ENCODE data around the gene PADI4.
"Not testable (repeated sequence)": the region's sequence is repeated elsewhere in the genome, so short reads cannot be mapped to it uniquely, and the experiment has no call there.

PADI4 gene

GRCh38 chr1:17313530-17314309, 5.7 kb downstream of the PADI4 start:
- no peak for DNase-seq

- DNase-seq: no peak
Measured at GRCh38 chr1:17314491-17314971, 6.5 kb downstream of the PADI4 start.

- no peak for DNase-seq
Measured at GRCh38 chr1:17315542-17316130, 7.6 kb downstream of the PADI4 start.

- DNase-seq: no peak
Measured at GRCh38 chr1:17316704-17317103, 8.7 kb downstream of the PADI4 start.

GRCh38 chr1:17318262-17318661, 10.3 kb downstream of the PADI4 start:
- peak in 1 of 56 donors; percentile 5 for DNase-seq

GRCh38 chr1:17319561-17320350, 11.8 kb downstream of the PADI4 start:
- no peak for DNase-seq

- DNase-seq: not testable (repeated sequence)
Measured at GRCh38 chr1:17321857-17322390, 13.9 kb downstream of the PADI4 start.

- no peak for DNase-seq
Measured at GRCh38 chr1:17328855-17329254, 20.9 kb downstream of the PADI4 start.

GRCh38 chr1:17329610-17330009, 21.6 kb downstream of the PADI4 start:
- DNase-seq: no peak

- DNase-seq: no peak
Measured at GRCh38 chr1:17330856-17331255, 22.9 kb downstream of the PADI4 start.

GRCh38 chr1:17333081-17333480, 25.1 kb downstream of the PADI4 start:
- DNase-seq: no peak

- peak in 30 of 56 donors; percentile 1 to 78 (median 18) for DNase-seq
Measured at GRCh38 chr1:17335821-17336710, 28.1 kb downstream of the PADI4 start.

GRCh38 chr1:17338706-17339493, 30.9 kb downstream of the PADI4 start:
- DNase-seq: no peak

GRCh38 chr1:17339521-17339920, 31.5 kb downstream of the PADI4 start:
- DNase-seq: no peak

- DNase-seq: no peak
Measured at GRCh38 chr1:17340358-17340757, 32.4 kb downstream of the PADI4 start.

GRCh38 chr1:17342014-17342441, 34.0 kb downstream of the PADI4 start:
- no peak for DNase-seq

GRCh38 chr1:17345506-17345905, 37.5 kb downstream of the PADI4 start:
- not testable (repeated sequence) for DNase-seq

- DNase-seq: no peak
Measured at GRCh38 chr1:17346046-17346789, 38.2 kb downstream of the PADI4 start.
